D341Med (cell line): Measurements from ENCODE around the gene SLC24A1.
A peak's percentile ranks its signal among the peaks of the same experiment; 100 is the strongest.
"Not testable (repeated sequence)": the region's sequence is repeated elsewhere in the genome, so short reads cannot be mapped to it uniquely, and the experiment has no call there.

Experiments
- DNase-seq: peaks from one replicate; pipeline ENCODE4 v3.0.0; 2012; ENCODE audit warnings: low spot score

Gene SLC24A1

GRCh38 chr15:65621638-65622037 lies at the start of gene SLC24A1:
Gene SLC24A1 (plus strand): TSS chr15:65621938. CDS start chr15:65624081, 2,143 bp downstream.
- no peak for DNase-seq

DNA sequence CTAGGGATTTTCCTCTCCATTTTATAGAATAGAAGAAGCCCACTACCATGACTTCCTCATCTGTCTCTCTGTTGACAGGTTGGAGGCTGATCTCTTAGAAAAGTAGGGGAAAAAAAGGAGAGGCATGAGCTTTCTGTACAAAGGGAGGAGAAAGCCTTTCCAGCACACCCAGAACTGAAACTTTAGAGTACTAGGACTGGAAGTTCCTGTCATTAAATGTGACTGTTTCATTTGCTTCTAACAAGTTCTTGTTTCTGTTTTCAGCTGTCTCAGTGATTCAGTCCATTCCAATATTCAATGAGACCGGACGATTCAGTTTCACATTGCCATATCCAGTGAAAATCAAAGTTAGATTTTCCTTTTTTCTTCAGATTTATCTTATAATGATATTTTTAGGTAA lies 49.8 kb upstream of the SLC24A1 start:
- DNase-seq: no peak

- DNase-seq: no peak
These were observed 45.1 kb upstream of the SLC24A1 start for GRCh38 chr15:65576664-65577063.

- DNase-seq: no peak
These were observed 44.4 kb upstream of the SLC24A1 start for GRCh38 chr15:65577129-65577996.

DNA sequence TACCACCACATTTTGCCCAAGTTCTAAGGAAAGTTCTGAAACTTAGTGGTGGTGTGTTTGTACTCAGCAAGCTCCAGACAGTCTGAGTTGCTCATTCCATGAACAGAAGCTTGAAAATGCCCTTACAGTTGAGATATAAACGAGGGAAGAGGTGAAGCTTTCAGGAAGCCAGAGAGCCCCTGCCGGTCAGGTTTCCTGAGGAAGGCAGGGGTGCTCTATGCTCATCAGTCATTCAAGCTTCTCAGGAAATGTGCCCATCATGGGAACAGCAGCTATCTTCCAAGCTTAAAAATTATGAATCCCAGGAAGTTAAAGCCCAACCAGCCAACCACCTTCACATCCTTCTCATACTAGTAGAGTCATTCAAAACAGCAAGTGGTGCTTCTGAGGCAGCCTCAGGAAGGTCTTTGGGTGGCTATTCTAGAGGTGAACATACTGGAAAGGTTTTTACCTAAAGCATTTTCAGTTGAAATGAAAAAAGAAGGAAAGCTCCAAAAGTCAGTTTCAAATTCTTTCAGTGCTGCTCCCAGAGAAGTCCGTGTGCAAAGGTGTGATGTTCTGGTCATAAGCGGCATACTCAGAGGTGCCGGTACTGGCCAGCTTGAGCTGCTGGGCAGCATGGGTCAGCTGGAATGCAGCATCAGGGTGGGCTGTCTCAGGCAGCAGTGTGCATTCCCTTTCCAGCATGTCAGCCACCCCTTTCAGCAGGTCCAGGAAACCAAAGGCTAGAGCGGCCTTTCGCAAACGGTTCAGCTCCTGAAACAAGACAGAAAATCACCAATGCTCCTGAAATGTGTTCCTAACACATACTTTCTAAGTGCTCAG lies 42.6 kb upstream of the SLC24A1 start:
- DNase-seq: peak; percentile 24

DNA sequence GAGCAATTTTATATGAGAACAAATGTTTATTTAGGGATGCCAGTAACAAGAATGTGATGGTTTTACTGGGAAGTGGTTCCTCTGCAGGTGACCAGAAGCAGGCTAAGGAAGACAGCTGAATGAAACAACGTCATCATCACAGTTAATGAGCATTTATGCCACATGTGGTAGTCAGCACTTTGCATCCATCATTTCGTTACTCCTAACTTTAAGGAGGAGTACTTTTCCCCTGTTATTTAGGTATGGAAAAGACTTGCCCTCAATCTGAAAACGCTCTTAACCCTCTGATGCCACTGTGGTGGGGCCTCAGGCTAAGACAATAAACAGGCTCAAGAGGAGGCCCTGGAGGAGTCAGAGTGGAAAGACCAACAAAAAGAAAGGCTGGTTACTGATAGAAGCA lies 42.0 kb upstream of the SLC24A1 start:
- no peak for DNase-seq

DNA sequence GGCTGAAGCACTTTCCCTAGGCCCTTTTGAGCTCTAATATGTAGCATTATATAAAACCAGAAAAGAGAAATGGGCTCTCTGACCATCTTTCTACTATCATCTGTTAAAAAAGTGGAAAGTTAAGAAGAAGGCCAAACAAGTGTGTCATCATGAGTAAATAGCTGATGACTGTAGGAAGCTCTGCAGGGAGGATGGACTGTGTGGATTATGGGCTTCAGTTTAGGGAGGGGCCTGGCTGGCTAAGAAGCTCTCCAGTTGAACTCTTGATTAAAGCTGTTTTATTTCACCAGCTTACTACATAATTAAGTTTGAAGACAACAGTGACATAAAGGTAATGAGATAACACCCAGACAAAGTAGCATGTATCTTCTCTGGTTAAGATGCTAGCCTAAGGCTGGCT lies 41.5 kb upstream of the SLC24A1 start:
- peak; percentile 58 for DNase-seq

GRCh38 chr15:65583701-65584100 lies 38.0 kb upstream of the SLC24A1 start:
- no peak for DNase-seq

- no peak for DNase-seq
These were observed 37.5 kb upstream of the SLC24A1 start for GRCh38 chr15:65584241-65584640.

DNA sequence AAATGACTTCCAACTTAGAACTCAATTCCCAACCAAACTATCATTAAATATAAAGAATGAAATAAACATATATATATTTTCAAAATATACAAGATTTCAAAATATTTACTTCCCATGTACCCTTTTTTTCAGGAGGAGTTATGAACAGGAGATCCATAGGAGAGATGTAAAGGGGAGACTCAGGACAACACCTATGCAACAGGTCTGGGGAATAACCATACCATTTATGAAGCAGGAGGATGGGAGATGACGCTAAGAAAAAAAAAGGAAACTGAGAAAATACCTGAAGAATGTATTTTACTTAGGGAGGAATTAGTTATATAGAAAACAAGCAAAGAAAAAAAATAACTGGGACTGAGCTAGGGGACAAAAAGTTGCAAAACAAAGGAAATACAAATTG lies 34.6 kb upstream of the SLC24A1 start:
- no peak for DNase-seq

DNA sequence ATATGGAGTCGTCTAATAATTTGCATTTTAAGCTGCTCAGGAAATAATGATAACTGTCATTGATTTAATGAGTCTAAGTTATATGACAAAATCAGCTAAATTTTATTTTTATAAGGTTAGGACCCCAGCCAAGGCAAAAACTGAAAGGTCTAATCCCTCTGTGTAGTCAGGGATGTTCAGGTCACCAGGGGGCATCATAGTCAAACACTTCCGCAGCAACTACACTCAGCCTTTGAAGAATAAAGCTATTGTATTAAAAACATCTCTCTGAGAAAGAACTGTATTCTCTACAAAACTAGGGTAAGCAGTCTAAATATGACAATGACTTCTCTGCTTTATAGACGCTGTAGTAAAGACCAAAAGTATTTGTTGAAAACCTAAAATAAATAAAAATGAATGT lies 25.8 kb upstream of the SLC24A1 start:
- DNase-seq: peak; percentile 64

DNA sequence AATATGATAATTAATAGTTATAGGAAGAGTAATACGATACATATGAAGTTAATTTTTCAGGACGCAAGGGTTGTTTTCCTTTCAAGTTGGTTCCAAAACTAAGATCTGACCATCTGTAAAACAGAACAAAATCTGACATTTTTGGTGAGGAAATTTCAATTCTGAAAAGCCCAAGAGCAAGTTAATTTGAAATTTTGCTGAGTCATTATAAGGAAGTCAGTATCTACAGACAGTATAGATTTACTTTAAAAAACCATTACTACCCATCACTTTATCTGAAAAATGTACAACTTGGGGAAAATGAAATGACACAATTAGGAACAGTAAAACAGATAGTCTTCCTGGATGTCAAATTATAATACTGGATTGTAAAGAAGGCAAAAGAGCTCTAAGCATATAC lies 23.3 kb upstream of the SLC24A1 start:
- no peak for DNase-seq

DNA sequence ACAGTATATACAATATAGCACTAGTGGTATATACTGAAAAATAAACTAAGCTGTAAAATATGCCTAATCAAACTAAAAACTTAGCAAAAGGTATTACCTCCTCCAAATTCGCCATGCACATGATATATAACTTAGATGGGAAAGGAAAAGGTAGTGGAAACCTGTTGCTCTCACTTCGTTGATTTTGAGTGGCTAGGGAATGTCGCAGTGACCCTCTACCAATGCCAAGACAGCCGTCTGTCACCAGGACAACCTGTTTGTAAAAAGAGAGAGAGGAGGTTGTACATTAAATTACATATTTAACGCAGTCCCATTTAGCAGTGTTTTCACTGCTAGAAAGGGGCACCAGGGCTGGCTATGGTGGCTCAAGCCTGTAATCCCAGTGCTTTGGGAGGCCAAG lies 22.1 kb upstream of the SLC24A1 start:
- no peak for DNase-seq

- no peak for DNase-seq
These were observed 18.6 kb upstream of the SLC24A1 start for GRCh38 chr15:65603134-65603533.

DNA sequence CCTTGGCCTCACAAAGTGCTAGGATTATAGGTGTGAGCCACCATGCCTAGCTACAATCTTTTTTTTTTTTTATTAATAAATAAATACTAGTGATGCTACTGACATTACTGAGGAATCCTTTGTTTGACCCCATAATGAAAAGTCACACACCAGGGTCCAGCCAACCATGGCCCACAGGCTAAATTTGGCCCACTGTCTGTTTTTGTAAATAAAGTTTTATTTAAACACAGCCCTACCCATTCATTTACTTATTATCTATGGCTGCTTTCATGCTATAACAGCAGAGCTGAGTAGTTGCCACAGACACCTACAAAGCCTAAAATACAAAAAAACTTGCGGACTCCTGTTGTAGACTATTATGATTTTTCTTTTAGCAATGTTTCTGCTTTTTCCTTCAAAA lies 18.2 kb upstream of the SLC24A1 start:
- DNase-seq: no peak

GRCh38 chr15:65610871-65611718 lies 10.6 kb upstream of the SLC24A1 start, which contains the start of gene INTS14:
Gene INTS14 (minus strand): TSS chr15:65611131. CDS start chr15:65607380, 3,751 bp downstream.
- DNase-seq: peak; percentile 99

DNA sequence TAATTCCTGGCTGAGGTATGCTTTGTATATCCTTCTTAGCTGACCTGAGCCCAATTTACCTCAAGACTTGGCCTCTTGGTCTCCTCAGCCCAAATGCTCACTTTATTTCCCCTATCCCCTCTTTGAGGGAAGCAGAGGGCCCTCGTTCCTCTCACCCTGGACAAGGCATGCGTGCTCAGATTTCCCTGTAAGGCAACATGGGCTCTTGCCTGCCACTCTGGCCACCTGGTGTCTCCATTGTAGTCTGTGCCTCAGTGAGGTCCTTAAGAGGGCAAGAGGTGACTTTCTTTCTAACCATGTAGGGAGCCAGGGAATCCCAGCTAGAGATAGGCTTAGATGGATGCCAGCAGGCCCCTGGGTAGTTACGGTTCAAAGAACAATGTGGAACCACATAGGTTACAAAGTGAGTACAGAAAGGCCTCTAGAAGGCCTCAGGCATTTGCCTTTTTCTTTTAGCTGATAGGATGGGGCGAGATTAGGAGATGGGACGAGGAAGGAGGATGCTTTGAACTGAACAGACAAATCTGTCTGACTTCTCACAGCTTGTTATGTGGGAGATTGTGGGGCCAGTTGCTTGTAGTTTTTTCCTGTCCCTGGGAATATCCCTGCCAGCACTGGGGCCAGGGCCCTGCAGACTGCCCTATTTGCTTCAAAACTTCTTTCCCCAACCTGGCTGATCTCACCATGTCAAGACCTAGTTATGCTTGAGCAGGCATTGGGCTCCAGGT lies 9.7 kb upstream of the SLC24A1 start:
- no peak for DNase-seq

DNA sequence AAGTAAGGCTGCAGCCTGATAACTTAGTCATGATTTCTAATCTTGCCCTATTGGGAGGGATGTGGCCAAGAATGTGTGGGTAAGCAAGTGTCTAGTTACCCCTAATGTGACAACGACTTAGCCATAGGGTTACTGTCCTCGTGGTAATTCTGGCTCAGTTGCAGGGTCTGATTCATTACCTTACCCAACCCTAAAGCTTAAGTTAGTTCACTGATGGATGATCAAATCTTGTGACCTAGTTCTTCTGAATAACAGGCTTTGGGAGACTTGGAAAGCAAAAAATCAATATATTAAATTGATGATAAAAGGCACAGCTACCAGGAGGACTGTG lies 9.2 kb upstream of the SLC24A1 start:
- DNase-seq: no peak

- DNase-seq: no peak
These were observed 8.6 kb upstream of the SLC24A1 start for GRCh38 chr15:65612949-65613744.

- not testable (repeated sequence) for DNase-seq
These were observed 5.9 kb upstream of the SLC24A1 start for GRCh38 chr15:65615887-65616286.
